A673 (cell line): ENCODE measurements around the gene BCL7A.
"Not testable (repeated sequence)": the region's sequence is repeated elsewhere in the genome, so short reads cannot be mapped to it uniquely, and the experiment has no call there.

Experiments used
- CTCF ChIP-seq: fragments of 300-800, 200-600 bp; sonication (generic); conservative IDR thresholded peaks from 2 replicates; pipeline ENCODE4 v1.5.1; 2017; ENCODE audit warnings: low read depth, mild to moderate bottlenecking, antibody characterized with exemption, low read length, moderate library complexity, mixed read lengths
- EZH2 ChIP-seq: fragments of 200-600 bp; sonication (generic); IDR thresholded peaks from 2 replicates; pipeline ENCODE4 v1.6.1; 2017; ENCODE audit warnings: borderline replicate concordance, low read depth, mild to moderate bottlenecking, mixed read lengths, antibody characterized with exemption, low read length; ENCODE audit not compliant: poor library complexity, severe bottlenecking

- TF ChIP-seq CTCF, EZH2: not testable (repeated sequence)
Measured at GRCh38 chr12:122041458-122041857, 19.8 kb downstream of the BCL7A start.
